HG03280 (cell line): Measurements from ENCODE around the gene AKAP4.

Source experiments
- ATAC-seq: cut with Tn5 transposase; IDR thresholded peaks from one replicate; pipeline ENCODE4 v1.9.1; 2021; ENCODE audit warnings: mild to moderate bottlenecking, moderate library complexity; ENCODE audit not compliant: unreplicated experiment

Gene AKAP4

GRCh38 chrX:50200907-50201306 lies at the start of gene AKAP4:
Gene AKAP4, minus strand, starts transcription at chrX:50201007. Its CDS starts 118 bp downstream, at chrX:50200889.
- ATAC-seq = no peak

- no peak for ATAC-seq
Measured at GRCh38 chrX:50211510-50211909, 10.7 kb upstream of the AKAP4 start.

- ATAC-seq = no peak
Measured at GRCh38 chrX:50206753-50207152, 5.9 kb upstream of the AKAP4 start.

- ATAC-seq = peak; percentile 95
Measured at GRCh38 chrX:50204364-50204899, 3.6 kb upstream of the AKAP4 start, which contains the start of gene CCNB3. Gene CCNB3, plus strand, starts transcription at chrX:50204765. Its CDS starts 80,399 bp downstream, at chrX:50285164.

GRCh38 chrX:50202539-50202938 lies 1.7 kb upstream of the AKAP4 start:
- ATAC-seq = no peak

- ATAC-seq = no peak
Measured at GRCh38 chrX:50198348-50198747, 2.5 kb downstream of the AKAP4 start.

GRCh38 chrX:50188859-50189600 lies 11.8 kb downstream of the AKAP4 start:
- no peak for ATAC-seq

- ATAC-seq = no peak
Measured at GRCh38 chrX:50183891-50184290, 16.9 kb downstream of the AKAP4 start.

- no peak for ATAC-seq
Measured at GRCh38 chrX:50180073-50180940, 20.5 kb downstream of the AKAP4 start.

GRCh38 chrX:50169717-50170116 lies 31.1 kb downstream of the AKAP4 start:
- no peak for ATAC-seq

GRCh38 chrX:50168241-50168687 lies 32.5 kb downstream of the AKAP4 start:
- no peak for ATAC-seq

GRCh38 chrX:50167366-50167765 lies 33.4 kb downstream of the AKAP4 start:
- no peak for ATAC-seq

GRCh38 chrX:50165727-50166126 lies 35.1 kb downstream of the AKAP4 start:
- ATAC-seq = no peak

- no peak for ATAC-seq
Measured at GRCh38 chrX:50161127-50161526, 39.7 kb downstream of the AKAP4 start.

- no peak for ATAC-seq
Measured at GRCh38 chrX:50158593-50158992, 42.2 kb downstream of the AKAP4 start.

- ATAC-seq = no peak
Measured at GRCh38 chrX:50157545-50158135, 43.2 kb downstream of the AKAP4 start.

GRCh38 chrX:50154429-50154828 lies 46.4 kb downstream of the AKAP4 start:
- ATAC-seq = no peak

GRCh38 chrX:50152456-50152855 lies 48.4 kb downstream of the AKAP4 start:
- no peak for ATAC-seq

- ATAC-seq = no peak
Measured at GRCh38 chrX:50147972-50148371, 52.8 kb downstream of the AKAP4 start.
